ENCODE results near the gene CACNA1H. TPM values are rescaled to one million over a fixed set of nuclear protein-coding genes. Genes with fewer than 3 reads are reported as not detected.
"Not testable (repeated sequence)": the region's sequence is repeated elsewhere in the genome, so short reads cannot be mapped to it uniquely, and the experiment has no call there.

The CACNA1H gene
- total RNA-seq, 4 donors from 2014 or later: 133 to 330 (median 173) TPM

- peaks cover 0 to 81% (median 6%) of the 10 kb centered on the region in 3 donors for H3K4me1 ChIP-seq
- peak overlapping the region in 2 of 4 donors; percentile 45 to 53 for H3K27ac ChIP-seq
- H3K36me3 ChIP-seq: peaks cover 0 to 3% of the 10 kb centered on the region in 2 donors
- TF ChIP-seq CTCF (IDR thresholded peaks at IDR 0.05) (peak in 2 of 4 experiments; percentile 8 to 31), POLR2A (IDR thresholded peaks at IDR 0.05) (no peak), EP300 (IDR thresholded peaks at IDR 0.05) (no peak)
- no CpG with 5 or more reads among the region's 32 CpGs for WGBS, 2 donors (ENCODE audit: low coverage in 1 of 2)
- H3K9me3 ChIP-seq: no peaks in the 10 kb centered on the region
- no peak overlapping the region for H3K4me3 ChIP-seq
- H3K27me3 ChIP-seq: no peaks in the 10 kb centered on the region
- ATAC-seq: peak; percentile 55
These were observed 35.7 kb downstream of the CACNA1H start for GRCh38 chr16:1188432-1189189.

GRCh38 chr16:1189455-1189854 is 36.5 kb downstream of the CACNA1H start:
- Histone ChIP-seq H3K9me3 (no peaks in the 10 kb centered on the region), H3K4me1 (peaks cover 0 to 81% (median 11%) of the 10 kb centered on the region in 3 donors), H3K4me3 (no peak overlapping the region), H3K36me3 (peaks cover 0 to 3% of the 10 kb centered on the region in 2 donors), H3K27ac (peak overlapping the region in 2 of 4 donors; percentile 71 to 86), H3K27me3 (no peaks in the 10 kb centered on the region)
- no peak for ATAC-seq
- TF ChIP-seq EP300 (IDR thresholded peaks at IDR 0.05) (no peak), CTCF (IDR thresholded peaks at IDR 0.05) (no peak), POLR2AphosphoS5 (IDR thresholded peaks at IDR 0.05) (no peak), POLR2A (IDR thresholded peaks at IDR 0.05) (no peak)
- WGBS, 2 donors (ENCODE audit: low coverage in 1 of 2): 50% methylated on average over 5 of the region's 7 CpGs; no CpG with 5 or more reads in 1 of the 2 donors

DNA sequence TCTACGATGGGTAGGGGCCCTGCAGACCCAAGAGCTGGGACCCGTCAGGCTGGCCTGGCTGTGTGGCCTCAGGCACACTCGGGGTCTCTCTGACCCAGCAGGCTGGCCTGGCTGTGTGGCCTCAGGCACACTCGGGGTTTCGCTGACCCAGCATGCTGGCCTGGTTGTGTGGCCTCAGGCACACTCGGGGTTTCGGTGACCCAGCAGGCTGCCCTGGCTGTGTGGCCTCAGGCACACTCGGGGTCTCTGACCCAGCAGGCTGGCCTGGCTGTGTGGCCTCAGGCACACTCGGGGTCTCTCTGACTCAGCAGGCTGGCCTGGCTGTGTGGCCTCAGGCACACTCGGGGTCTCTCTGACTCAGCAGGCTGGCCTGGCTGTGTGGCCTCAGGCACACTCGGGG is 37.9 kb downstream of the CACNA1H start:
- H3K9me3 ChIP-seq, H3K4me3 ChIP-seq, H3K27me3 ChIP-seq, ATAC-seq, H3K36me3 ChIP-seq: not testable (repeated sequence)
- 92% methylated on average over 5 of the region's 11 CpGs; no CpG with 5 or more reads in 1 of the 2 donors for WGBS, 2 donors (ENCODE audit: low coverage in 1 of 2)
- Histone ChIP-seq H3K27ac (peak overlapping the region in 3 of 4 donors; percentile 57 to 86 (median 71)), H3K4me1 (peaks cover 0 to 77% (median 14%) of the 10 kb centered on the region in 3 donors)

GRCh38 chr16:1192384-1193073 is 39.6 kb downstream of the CACNA1H start:
- peak; percentile 65 for ATAC-seq
- H3K4me1 ChIP-seq: peaks cover 0 to 69% (median 14%) of the 10 kb centered on the region in 3 donors
- no peak overlapping the region for H3K4me3 ChIP-seq
- peaks cover 0 to 21% of the 10 kb centered on the region in 2 donors for H3K36me3 ChIP-seq
- H3K27ac ChIP-seq: peak overlapping the region; percentile 26 to 86 (median 78)
- WGBS, 2 donors (ENCODE audit: low coverage in 1 of 2): 40 to 71% methylated on average over 2 to 5 of the region's 9 CpGs
- peak in 1 of 4 experiments; percentile 8 for TF ChIP-seq CTCF (IDR thresholded peaks at IDR 0.05)
- no peak for TF ChIP-seq EP300 (IDR thresholded peaks at IDR 0.05)
- no peak for TF ChIP-seq POLR2AphosphoS5 (IDR thresholded peaks at IDR 0.05)
- no peaks in the 10 kb centered on the region for H3K9me3 ChIP-seq
- H3K27me3 ChIP-seq: no peaks in the 10 kb centered on the region

GRCh38 chr16:1193143-1193824 is 40.4 kb downstream of the CACNA1H start:
- WGBS, 2 donors (ENCODE audit: low coverage in 1 of 2): 40% methylated on average over 2 of the region's 30 CpGs; no CpG with 5 or more reads in 1 of the 2 donors
- Histone ChIP-seq H3K27ac (peak overlapping the region; percentile 26 to 86 (median 78)), H3K36me3 (peaks cover 0 to 24% of the 10 kb centered on the region in 2 donors)

More at GRCh38 chr16:1193143-1193824, 40.4 kb downstream of the CACNA1H start:
- peaks cover 0 to 63% (median 14%) of the 10 kb centered on the region in 3 donors for H3K4me1 ChIP-seq
- peak; percentile 49 for ATAC-seq
- H3K9me3 ChIP-seq: no peaks in the 10 kb centered on the region
- TF ChIP-seq CTCF (IDR thresholded peaks at IDR 0.05): peak in 2 of 4 experiments; percentile 16 to 19
- peak; percentile 60 for TF ChIP-seq POLR2AphosphoS5 (IDR thresholded peaks at IDR 0.05)
- no peak for TF ChIP-seq EP300 (IDR thresholded peaks at IDR 0.05)
- peak in 1 of 2 donors; percentile 3 for TF ChIP-seq POLR2A (IDR thresholded peaks at IDR 0.05)
- no peaks in the 10 kb centered on the region for H3K27me3 ChIP-seq
- no peak overlapping the region for H3K4me3 ChIP-seq
